GM10248 (cell line): ENCODE measurements around the gene KIF2A.

Experiments used
- CTCF ChIA-PET: fragments of 300-600 bp; sonication (Branson Sonifier 250); formaldehyde crosslinking; extraction: SDS; loops from one replicate; lab custom pipeline; 2021; ENCODE audit warnings: antibody characterized with exemption; lab: Yijun Ruan, JAX
- POLR2A ChIA-PET: fragments of 350-650 bp; sonication (Branson Sonifier 250); formaldehyde crosslinking; extraction: SDS; loops from one replicate; lab custom pipeline; 2020; ENCODE audit warnings: antibody characterized with exemption; lab: Yijun Ruan, JAX
- DNase-seq: peaks from one replicate; pipeline ENCODE4 v3.0.0; 2012; ENCODE audit errors: extremely low spot score
- TF ChIP-seq, protein P1 (sequence below): IDR thresholded peaks from 2 replicates; pipeline ENCODE4 v1.5.1; 2012; ENCODE audit warnings: mild to moderate bottlenecking, low read depth; ENCODE audit errors: extremely low read depth, missing control alignments, control extremely low read depth

The KIF2A gene

GRCh38 chr5:62431735-62432620, 126.0 kb downstream of the KIF2A start:
- ChIA-PET CTCF (interaction anchor here (0.7 to 3.7 kb wide), 9 partner anchors 10 to 347 kb away, joined by 3 to 19 read pairs (median 3); partner anchors contain the start of gene DIMT1), POLR2A (no interaction called here)
- no peak for DNase-seq
- TF ChIP-seq, protein P1, sequence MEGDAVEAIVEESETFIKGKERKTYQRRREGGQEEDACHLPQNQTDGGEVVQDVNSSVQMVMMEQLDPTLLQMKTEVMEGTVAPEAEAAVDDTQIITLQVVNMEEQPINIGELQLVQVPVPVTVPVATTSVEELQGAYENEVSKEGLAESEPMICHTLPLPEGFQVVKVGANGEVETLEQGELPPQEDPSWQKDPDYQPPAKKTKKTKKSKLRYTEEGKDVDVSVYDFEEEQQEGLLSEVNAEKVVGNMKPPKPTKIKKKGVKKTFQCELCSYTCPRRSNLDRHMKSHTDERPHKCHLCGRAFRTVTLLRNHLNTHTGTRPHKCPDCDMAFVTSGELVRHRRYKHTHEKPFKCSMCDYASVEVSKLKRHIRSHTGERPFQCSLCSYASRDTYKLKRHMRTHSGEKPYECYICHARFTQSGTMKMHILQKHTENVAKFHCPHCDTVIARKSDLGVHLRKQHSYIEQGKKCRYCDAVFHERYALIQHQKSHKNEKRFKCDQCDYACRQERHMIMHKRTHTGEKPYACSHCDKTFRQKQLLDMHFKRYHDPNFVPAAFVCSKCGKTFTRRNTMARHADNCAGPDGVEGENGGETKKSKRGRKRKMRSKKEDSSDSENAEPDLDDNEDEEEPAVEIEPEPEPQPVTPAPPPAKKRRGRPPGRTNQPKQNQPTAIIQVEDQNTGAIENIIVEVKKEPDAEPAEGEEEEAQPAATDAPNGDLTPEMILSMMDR = no peak

DNA sequence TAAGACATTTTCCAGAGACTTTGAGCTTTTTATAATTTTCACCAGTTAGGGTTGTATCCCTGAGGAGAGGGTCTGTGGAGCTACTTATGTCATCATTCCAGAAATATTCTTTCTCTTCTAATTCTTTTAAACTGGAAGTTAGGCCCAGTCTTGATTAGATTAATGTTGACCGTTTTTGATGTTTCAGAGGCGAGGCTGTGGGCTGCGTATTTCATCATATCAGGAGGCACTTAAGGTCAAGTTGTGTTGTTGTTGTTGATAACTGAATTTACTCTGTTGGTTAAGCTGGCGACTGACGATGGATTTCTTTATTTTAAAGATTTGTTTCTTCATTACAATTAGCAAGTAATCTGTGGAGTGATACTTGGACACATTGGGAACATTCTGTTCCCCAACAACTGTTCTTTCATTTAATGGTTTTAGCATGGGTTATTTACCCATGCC, 126.6 kb downstream of the KIF2A start:
- TF ChIP-seq, protein P1 = no peak
- CTCF ChIA-PET = interaction anchor here (0.7 to 3.7 kb wide), 5 partner anchors 9 to 28 kb away, joined by 3 to 19 read pairs (median 8); no protein-coding TSS in a partner anchor
- DNase-seq = no peak
- POLR2A ChIA-PET = no interaction called here
